NCI-H2227 (cell line): Measurements from ENCODE around the gene RACGAP1.

Experiments
- DNase-seq: peaks from one replicate; lab custom pipeline; 2025; ENCODE audit not compliant: unreplicated experiment; lab: John Stamatoyannopoulos, UW

The RACGAP1 gene

GRCh38 chr12:50025187-50026059 is at the start of gene RACGAP1:
Gene RACGAP1, minus strand, starts transcription at chr12:50025494. Its CDS starts 8,779 bp downstream, at chr12:50016715.
- peak; percentile 99 for DNase-seq

- DNase-seq = no peak
Observed at GRCh38 chr12:50073712-50074111, 48.4 kb upstream of the RACGAP1 start.

- no peak for DNase-seq
Observed at GRCh38 chr12:50073206-50073605, 47.9 kb upstream of the RACGAP1 start.

- DNase-seq = no peak
Observed at GRCh38 chr12:50072198-50072907, 47.1 kb upstream of the RACGAP1 start.

GRCh38 chr12:50070314-50071060 is 45.2 kb upstream of the RACGAP1 start:
- DNase-seq = peak; percentile 77

- no peak for DNase-seq
Observed at GRCh38 chr12:50069539-50069938, 44.2 kb upstream of the RACGAP1 start.

GRCh38 chr12:50069069-50069468 is 43.8 kb upstream of the RACGAP1 start:
- DNase-seq = no peak

GRCh38 chr12:50066402-50066801 is 41.1 kb upstream of the RACGAP1 start:
- no peak for DNase-seq

- DNase-seq = no peak
Observed at GRCh38 chr12:50065726-50066310, 40.5 kb upstream of the RACGAP1 start.

- no peak for DNase-seq
Observed at GRCh38 chr12:50062728-50063460, 37.6 kb upstream of the RACGAP1 start.

GRCh38 chr12:50061946-50062686 is 36.8 kb upstream of the RACGAP1 start:
- no peak for DNase-seq

GRCh38 chr12:50061171-50061570 is 35.9 kb upstream of the RACGAP1 start:
- DNase-seq = no peak

GRCh38 chr12:50060120-50060468 is 34.8 kb upstream of the RACGAP1 start:
- no peak for DNase-seq

GRCh38 chr12:50059440-50060119 is 34.3 kb upstream of the RACGAP1 start:
- DNase-seq = no peak

GRCh38 chr12:50058743-50059312 is 33.5 kb upstream of the RACGAP1 start:
- DNase-seq = no peak

- no peak for DNase-seq
Observed at GRCh38 chr12:50057896-50058670, 32.8 kb upstream of the RACGAP1 start.

- peak; percentile 82 for DNase-seq
Observed at GRCh38 chr12:50057000-50057841, 31.9 kb upstream of the RACGAP1 start, which contains the start of gene ASIC1. Gene ASIC1, plus strand, starts transcription at chr12:50057596. Its CDS starts 1,171 bp downstream, at chr12:50058767.
